22Rv1 (cell line): ENCODE data around the gene PRRT1B.

Experiments used
- CTCF ChIP-seq: fragments of 450-650 bp; IDR thresholded peaks from 2 replicates; pipeline ENCODE4 v1.5.1; 2017; ENCODE audit warnings: mild to moderate bottlenecking
- ZFX ChIP-seq: fragments of 450-650 bp; IDR thresholded peaks from 2 replicates; pipeline ENCODE4 v1.6.1; 2017; ENCODE audit warnings: antibody characterized with exemption, borderline replicate concordance

GRCh38 chr9:131520503-131520902 is 24.8 kb upstream of the PRRT1B start:
- TF ChIP-seq CTCF = no peak
- no peak for TF ChIP-seq ZFX
